NCI-H460 (cell line): ENCODE results near the gene NOSTRIN. TPM values are rescaled to one million over a fixed set of nuclear protein-coding genes. Genes with fewer than 3 reads are reported as not detected.

Experiments
- DNase-seq: peaks from one replicate; pipeline ENCODE4 v3.0.0-alpha.2; 2016; ENCODE audit warnings: low read depth; ENCODE audit errors: extremely low read depth
- total RNA-seq: library from RNA; depleted of rRNA; stranded (reverse); fragments of >200 nt; shearing (Covaris generic); gene quantifications from 2 replicates; pipeline ENCODE4 v1.2.3, GENCODE V29; 2014

The NOSTRIN gene
- total RNA-seq, 1 experiment from 2014 or later: 11.1 TPM

DNA sequence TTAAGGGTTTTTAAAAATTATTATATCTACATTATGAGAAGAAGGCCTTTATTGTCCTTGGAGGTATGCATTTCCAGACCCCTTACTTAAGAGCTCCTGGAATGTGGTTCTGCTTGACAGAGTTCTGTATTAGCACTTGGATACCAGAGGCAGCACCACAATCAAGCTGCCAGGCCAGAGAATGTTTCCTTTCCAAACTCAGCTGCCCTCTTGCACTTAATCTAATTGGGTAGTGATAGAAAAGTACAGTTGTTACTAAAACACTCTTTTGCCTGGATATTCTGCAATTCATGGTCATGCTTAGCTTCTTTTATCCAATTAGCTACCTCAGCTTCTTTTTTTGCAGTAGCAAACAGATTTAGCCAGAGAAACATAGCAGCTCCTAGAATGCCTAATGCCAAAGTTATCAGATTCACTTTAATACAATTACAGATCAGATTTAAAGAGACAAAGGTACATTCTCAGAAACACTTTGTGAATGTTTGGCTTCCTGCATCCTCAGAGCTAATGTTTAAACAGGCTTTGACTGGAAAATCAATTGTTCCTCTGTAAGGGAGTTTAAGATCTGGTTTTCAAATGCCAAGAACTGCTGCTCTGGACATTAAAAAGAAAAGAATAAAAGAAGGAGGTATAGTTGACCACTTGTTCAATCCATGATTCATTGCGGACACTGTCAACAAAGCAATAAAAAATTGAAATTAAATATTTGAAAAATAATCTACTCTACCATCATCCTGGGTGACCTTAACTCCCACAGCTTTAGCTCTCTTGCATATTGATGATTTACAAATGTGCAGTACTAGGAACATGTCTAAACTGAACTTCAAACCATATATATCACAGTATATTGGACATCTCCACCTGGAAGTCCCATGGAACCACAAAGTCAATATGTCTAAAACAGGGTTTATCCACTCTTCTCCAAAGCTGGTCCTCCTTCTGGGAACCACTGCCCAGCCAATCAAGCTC is 12.8 kb downstream of the NOSTRIN start:
- no peak for DNase-seq

DNA sequence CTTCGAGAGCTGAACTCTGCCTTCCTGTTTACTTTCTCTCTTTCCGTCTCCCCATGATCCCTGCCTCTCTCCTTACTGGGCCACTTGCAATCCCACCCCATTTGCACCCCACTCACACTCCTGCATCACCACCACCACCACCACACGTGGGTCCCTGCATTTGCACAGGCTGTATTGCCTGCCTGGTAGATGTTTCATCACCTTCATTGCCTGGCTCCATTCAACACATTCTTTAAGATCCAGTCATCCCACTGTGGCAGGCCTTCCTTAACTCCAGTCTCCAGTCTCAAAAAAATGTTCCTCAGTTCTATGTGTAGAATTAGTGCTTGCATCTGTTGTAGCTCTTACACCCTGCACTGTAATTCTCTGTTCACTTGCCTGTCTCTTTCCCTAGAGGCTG is 13.9 kb downstream of the NOSTRIN start:
- no peak for DNase-seq

DNA sequence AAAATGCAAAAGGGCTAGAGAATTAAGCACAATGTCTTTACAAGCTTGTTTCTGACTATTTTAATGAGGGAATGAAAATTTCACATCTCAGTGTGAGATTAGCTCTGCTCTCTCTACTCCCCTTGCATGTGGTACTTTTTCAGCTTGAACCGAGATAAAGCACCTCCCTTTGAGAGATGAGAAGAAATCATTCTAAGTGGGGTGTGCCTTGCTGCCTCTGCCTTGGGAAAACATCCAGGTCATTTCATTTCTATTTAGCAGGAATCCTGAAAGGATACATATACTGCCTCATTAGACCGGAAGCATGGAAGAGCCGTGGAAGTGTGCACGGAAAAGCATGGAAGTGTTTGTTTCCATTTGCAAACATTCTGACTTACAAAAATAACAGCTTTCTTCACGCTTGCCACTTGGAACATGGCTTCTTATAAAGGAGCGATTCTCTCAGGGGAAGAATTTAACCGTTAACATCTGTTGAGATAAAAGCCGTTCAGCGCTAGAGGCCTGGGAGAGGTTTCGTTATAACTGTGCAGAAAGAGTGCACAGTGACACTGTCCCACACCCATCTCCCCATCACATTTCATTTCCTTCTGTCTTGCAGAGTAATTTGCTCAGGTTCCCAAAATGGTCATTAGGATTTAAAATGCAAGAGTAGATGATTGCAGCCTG is 16.7 kb downstream of the NOSTRIN start:
- no peak for DNase-seq

DNA sequence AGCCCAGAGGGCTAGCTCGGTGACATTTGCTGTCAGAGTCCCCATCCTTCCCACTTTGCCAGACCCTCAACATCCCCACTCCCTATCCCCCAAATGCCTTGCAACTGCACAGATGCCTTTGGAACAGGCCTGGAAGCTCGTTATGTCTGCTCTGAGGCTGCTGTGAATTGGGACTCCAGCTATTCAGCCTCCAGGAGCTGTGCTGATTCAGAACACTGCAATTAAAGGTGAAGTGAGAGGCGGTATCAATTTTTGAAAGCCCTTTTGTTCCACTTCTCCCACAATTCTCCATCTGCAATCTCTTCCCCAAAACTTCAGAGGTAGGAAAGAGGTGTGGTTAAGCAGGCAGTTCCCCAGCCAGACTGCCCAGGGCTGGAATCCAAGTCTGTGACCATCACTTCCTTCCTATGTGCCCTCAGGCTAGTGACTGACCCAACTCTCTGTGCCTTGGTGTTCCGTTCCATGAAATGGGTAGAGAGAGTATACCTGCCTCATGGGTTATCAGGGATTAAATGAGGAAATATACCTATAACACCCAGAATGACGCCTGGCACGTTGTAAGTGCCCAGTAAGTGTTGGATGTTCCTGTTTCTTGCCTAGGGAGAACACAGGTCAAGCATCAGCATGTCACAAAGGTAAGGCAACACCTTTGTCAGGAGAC is 17.5 kb downstream of the NOSTRIN start:
- no peak for DNase-seq

DNA sequence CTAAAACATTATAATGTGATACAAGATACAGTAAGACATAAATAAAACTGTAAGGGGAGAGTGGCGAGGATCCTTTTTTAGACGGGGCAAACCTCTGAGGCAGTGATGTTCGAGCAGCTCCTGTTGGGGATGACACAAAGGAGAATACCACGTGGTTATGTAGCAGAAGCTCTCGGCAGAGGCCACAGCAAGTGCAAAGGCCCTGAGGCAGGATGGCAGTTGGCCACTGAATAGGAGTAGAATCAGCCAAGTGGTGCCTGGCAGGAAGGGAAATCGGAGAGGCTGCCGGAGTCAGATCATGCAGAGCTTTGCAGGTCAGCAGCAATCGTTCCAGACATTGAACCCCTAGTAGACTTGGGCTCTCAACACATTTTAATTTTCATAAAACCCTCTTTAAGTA is 19.1 kb downstream of the NOSTRIN start:
- DNase-seq: no peak

DNA sequence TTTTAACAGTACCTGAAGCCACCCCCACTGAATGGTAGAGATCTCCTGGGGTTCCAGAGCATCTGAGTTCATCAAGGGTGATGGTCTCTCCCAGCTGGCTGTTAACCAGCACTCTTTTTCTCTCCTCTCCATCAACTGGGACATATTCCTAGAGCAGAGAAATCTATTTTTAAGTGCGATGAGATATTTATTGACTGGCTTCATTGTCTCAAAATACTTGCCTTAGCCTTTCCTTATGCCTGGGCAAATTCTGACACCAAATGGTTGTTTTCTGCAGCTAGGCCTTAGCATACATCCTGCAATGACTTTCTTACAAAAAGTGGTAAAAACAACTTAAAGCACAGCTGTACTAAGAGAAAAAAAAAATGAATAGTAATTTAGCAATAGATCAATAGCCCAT is 19.6 kb downstream of the NOSTRIN start:
- DNase-seq: no peak

DNA sequence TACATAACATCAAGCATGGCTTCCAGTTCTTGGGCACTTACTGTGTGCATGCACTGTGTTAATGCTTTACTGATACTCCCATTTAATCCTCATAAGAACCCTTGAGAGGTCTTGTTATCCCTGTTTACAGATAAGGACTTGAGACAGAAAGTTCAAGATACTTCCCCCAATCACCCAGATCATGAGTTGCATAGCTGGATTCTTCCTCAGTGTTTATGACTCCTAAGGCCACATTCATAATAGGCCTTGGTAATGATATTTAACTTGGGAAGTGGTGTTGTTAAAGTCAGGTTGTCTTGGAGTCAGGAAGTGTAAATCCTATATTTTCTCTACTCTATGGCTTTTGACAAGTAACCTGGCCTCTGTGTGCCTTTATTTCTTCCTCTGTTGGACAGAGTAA is 22.7 kb downstream of the NOSTRIN start:
- DNase-seq: no peak

DNA sequence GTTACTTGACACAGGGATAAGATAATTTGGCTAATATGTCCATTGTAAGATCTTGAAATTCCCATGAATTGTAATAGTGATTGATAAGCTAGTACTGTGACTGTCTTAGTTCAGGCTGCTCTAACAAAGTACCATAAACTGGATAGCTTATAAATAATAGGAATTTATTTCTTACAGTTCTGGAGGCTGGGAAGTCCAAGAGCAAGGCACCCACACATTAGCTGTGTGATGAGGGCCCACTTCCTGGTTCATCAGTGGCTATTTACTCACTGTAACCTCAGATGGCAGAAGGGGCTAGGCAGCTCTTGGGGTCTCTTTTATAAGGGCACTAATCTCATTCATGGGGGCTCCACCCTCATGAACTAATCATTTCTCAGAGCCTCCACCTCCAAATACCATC is 28.5 kb downstream of the NOSTRIN start:
- DNase-seq: no peak

DNA sequence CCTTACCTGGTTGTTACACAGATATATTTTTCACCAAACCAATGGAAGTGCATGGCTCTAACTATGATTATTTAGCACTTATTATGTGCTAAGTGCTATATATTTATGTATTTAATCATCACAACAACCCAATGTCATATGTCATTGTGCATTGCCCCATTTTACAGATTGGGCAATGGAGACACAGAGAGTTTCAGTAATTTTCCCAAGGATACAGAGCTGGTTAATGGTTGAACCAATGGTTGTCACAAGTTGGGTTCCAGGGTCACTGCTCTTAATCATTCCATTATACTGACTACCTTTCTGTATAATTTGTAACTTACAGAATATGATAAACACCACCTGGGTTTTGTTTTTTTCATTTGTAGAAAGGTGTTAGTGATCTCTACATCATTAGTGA is 29.2 kb downstream of the NOSTRIN start:
- no peak for DNase-seq

DNA sequence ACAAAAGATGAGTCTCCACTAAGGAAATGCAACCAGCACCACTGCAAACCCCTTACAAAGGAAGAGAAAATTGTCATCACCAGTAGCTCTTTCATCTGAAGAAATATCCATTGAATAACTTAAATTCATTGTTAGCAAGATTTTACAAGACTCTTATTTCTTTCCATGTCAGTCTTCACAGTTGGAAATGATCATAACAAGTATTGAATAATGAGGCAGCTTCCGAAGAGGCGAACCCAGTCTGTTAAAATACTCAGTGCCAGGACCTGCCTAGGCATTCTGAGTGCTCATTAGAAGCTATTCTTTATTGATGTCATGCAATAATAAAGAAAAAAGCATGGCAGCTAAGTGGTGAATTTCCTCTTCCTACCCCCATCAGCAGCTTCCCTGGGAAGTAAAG is 33.5 kb downstream of the NOSTRIN start:
- no peak for DNase-seq

DNA sequence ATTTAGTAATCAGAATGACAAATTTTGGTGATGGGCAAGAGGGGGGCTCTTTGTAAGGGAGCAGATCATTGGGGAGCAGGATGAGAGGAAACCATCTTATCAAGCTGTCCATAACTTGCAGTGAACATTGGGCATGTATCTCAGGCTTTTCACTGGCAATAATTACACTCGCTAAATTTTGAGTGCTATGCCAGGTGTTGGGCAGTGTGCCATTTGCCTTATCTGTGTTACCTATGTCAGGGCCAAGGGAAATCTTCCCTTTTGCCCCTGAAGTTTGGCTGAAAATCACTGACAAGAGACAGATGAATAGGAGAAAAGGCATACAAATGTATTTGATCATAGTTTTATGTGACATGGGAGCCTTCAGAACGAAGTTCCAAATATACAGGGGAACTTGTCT is 39.0 kb downstream of the NOSTRIN start:
- no peak for DNase-seq

DNA sequence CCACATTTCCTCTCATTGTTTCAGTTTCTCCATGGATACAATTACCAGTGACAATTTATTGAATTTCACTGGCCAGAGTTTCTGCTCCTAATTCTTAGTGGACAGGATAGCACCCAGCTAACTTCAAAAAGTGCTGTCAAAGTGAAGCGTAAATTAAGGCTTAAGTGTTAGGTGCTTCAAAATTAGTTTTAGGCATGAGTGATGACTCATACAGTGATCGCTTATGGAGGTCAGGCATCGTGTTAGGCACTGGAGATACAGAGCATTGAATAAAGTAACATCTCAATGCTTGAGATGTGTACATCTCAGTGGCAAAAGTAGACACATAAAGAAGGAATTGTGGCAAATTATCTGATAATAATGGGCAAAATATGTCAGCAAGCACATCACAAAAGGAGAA is 40.8 kb downstream of the NOSTRIN start:
- DNase-seq: no peak

DNA sequence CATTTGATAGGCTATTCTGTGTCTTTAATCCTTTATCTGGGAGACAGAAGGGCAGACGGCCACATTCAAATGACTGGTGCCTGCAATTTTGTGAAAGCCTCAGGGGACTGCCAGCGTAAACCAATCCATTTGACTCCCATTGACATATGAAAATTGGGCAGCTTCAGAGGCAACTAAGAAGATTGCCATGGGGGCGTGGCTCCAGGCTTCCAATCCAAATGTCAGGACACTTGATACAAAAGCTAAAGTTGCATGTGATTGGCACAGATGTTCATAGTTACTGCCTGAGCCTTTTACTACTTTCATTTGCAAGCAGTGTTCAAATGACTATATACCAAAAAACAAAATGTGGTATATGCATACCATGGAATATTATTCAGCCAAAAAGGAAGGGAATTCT is 45.8 kb downstream of the NOSTRIN start:
- no peak for DNase-seq

DNA sequence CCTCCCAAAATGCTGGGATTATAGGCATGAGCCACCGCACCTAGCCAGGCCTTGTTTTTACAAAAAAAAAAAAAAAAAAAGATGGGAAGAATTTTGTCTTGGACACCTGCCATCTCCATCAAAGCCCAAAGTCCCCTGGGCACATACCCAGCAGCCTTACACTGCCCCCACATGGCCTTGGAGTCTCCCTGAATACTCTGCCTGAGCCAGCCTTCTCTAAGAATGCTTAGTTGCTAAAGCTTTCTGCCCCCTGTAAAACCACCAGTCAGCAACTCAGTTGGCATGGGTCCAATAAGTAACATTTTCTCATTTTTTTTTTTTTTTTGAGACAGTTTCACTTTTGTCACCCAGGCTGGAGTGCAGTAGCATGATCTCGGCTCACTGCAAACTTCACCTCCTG is 47.2 kb downstream of the NOSTRIN start:
- no peak for DNase-seq

DNA sequence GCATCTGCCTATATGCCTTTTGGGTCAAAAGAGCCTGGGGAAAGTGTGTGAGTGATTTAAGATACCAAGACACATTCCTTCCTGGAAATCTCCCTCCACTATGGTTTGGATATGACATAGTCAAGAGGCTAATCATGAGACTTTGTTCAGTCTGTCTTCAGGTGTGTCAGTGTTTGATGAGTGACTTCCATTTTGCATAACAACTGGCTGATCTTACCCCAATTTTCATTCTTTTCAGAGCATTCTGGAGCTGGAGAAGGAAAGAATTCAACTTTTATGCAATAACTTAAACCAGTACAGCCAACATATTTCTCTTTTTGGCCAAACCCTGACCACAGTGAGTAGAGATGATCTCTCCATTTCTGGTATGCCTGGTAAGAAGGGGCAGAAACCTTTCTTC is 48.4 kb downstream of the NOSTRIN start:
- DNase-seq: no peak

DNA sequence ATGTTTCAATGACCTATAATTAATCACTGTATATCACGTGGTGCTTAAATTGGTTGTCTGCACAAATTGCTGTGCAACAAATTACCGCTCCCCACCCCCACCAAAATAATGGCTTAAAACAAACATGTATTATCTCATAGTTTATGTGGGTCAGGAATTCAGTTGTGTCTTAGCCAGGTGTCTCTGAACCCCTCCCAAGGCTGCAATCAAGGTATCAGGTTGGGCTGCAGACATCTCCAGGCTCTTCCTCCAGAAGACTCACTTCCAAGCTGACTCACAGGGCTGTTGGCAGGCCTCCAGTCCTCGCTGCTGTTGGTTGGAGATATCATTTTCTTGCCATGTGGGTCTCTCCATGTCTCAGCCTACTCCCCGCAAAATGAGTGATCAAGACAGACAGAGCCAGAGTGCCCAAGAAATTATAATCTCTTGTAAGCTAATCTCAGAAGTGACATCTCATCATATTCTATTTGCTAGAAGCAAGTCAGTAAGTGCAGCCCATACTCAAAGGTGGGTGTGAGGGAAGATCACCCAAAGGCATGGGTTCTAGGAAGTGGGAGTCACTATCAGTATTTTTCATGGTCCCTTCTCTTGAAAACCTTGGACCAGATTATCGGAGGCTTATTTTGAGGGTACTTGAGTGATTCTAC is 49.4 kb downstream of the NOSTRIN start:
- no peak for DNase-seq

DNA sequence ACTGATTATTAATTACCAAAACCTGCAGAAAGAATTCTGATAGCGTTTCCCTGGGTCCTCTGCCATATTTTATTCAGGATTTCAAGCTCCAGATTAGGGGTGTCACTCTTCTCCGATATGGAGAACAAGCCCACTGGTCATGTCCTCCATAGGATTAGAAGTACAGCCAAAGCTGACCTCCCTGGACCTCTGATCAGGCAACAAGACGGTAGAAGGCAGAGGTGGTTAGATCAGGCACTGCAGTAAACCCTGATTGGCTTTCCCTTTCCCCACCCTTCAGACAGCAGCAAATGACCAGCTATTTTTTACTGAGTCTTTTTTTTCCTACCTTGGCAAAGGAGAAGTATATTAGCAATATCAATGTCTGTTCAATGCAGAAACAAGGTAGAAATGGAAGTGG is 50.0 kb downstream of the NOSTRIN start:
- DNase-seq: no peak

DNA sequence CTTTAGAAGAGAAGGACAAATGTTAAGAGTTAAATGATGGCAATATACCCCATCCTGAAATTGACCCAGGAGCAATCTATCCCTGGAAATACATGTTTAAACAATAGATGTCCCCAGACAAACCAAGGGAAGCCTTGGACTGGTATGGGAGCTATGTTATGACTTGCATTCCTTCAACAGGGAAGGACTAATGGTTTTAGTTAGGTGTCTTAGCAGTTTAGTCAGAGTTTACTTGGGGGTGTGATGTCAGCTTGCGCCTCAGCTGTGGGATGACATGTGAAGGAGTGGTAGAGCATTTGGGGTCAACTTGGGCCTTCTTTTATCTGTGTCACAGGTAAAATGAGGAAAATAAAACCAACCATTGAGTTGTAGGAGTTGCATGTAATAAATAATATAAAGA is 51.0 kb downstream of the NOSTRIN start:
- DNase-seq: no peak

DNA sequence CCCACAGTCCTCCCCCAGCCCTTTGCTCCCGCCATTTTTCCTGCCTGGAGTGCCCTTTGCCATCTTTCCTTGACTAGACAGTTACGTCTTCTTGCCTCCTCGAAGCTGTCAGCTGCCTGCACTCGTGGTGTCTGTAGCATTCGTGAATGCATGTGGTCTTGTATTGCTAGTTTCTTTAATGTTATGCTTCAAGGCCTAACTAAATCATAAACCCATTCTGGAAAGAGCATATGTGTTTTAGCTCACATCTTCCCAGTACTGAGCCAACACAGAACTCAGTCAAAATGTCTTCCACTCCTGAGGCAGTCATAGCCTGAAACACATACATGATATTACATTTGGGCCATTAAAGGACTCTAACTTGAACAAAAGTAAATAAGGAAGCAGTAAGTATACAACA is 52.2 kb downstream of the NOSTRIN start:
- DNase-seq: no peak

DNA sequence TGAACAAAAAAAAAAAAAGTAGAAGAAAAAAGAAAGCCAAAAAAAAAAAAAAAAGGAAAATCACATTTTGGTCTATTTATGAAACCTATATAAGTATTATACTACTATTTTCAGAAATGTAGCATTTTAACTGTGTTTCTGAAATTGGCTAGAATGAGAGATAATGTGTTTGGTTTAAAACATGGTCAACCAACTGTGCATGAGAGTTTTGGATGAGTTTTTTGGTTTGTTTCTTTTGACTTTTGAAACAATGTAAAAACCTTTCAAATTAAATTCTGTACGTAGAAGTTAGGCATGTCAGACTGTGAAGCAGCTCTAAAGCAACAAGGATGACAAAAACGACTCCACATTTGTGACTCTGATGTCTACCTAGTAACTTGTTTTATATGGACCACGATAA is 53.2 kb downstream of the NOSTRIN start:
- DNase-seq: no peak

DNA sequence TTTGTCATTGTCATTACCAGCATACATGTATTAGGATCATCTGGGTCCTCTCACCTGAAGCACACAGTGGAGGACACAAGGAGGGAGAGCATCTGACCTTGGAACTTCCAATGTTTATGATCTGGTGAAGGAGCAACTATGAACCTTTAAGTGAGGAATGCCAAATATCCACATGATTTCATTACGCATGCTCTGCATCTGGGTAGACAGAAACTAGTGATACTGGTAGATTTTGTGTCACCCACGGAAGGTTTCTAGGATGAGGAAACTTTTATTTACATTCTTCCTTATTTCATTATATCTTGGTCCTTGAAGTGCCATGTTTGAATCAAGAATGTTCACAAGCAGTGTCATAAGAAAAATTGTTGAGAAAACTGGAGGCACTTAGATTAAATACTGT is 55.7 kb downstream of the NOSTRIN start:
- no peak for DNase-seq
